HEK293 (cell line): Measurements from ENCODE around the gene PRR19.

Source experiments
- HOXC10 ChIP-seq: sonication (generic); formaldehyde crosslinking; IDR thresholded peaks from 2 replicates; pipeline ENCODE4 v1.8.1; 2023; ENCODE audit warnings: mild to moderate bottlenecking, missing genetic modification reagents
- KLF10 ChIP-seq: fragments of 450-650 bp; IDR thresholded peaks from 2 replicates; pipeline ENCODE4 v1.5.1; 2018; ENCODE audit warnings: missing biosample characterization, mild to moderate bottlenecking, missing genetic modification characterization
- ZBTB21 ChIP-seq: fragments of 450-650 bp; formaldehyde crosslinking; IDR thresholded peaks from 2 replicates; pipeline ENCODE4 v1.5.1; 2017; ENCODE audit warnings: missing biosample characterization, missing genetic modification characterization
- ZFP37 ChIP-seq: fragments of 450-650 bp; formaldehyde crosslinking; IDR thresholded peaks from 2 replicates; pipeline ENCODE4 v1.5.1; 2016; ENCODE audit warnings: missing biosample characterization, missing genetic modification characterization
- ZFP69B ChIP-seq: fragments of 450-650 bp; formaldehyde crosslinking; IDR thresholded peaks from 2 replicates; pipeline ENCODE4 v1.5.1; 2016; ENCODE audit warnings: missing biosample characterization, missing genetic modification characterization
- ZNF132 ChIP-seq: fragments of 450-650 bp; formaldehyde crosslinking; IDR thresholded peaks from 2 replicates; pipeline ENCODE4 v1.5.1; 2017; ENCODE audit warnings: missing biosample characterization, missing genetic modification characterization, borderline replicate concordance
- ZNF148 ChIP-seq: fragments of 450-650 bp; formaldehyde crosslinking; IDR thresholded peaks from 2 replicates; pipeline ENCODE4 v1.5.0; 2017; ENCODE audit warnings: missing biosample characterization, missing genetic modification characterization, borderline replicate concordance
- ZNF214 ChIP-seq: fragments of 450-650 bp; formaldehyde crosslinking; IDR thresholded peaks from 2 replicates; pipeline ENCODE4 v1.5.1; 2017; ENCODE audit warnings: missing biosample characterization, mild to moderate bottlenecking, missing genetic modification characterization, borderline replicate concordance
- ZNF23 ChIP-seq: fragments of 450-650 bp; formaldehyde crosslinking; IDR thresholded peaks from 2 replicates; pipeline ENCODE4 v1.5.1; 2016; ENCODE audit warnings: missing biosample characterization, missing genetic modification characterization, borderline replicate concordance
- ZNF239 ChIP-seq: fragments of 450-650 bp; formaldehyde crosslinking; IDR thresholded peaks from 2 replicates; pipeline ENCODE4 v1.5.1; 2016; ENCODE audit warnings: missing biosample characterization, missing genetic modification characterization
- ZNF280C ChIP-seq: fragments of 450-650 bp; formaldehyde crosslinking; IDR thresholded peaks from 2 replicates; pipeline ENCODE4 v1.5.1; 2016; ENCODE audit warnings: missing biosample characterization, missing genetic modification characterization
- ZNF350 ChIP-seq: fragments of 450-650 bp; formaldehyde crosslinking; IDR thresholded peaks from 2 replicates; pipeline ENCODE4 v1.5.0; 2017; ENCODE audit warnings: missing biosample characterization, mild to moderate bottlenecking, missing genetic modification characterization
- ZNF394 ChIP-seq: fragments of 450-650 bp; formaldehyde crosslinking; IDR thresholded peaks from 2 replicates; pipeline ENCODE4 v1.5.1; 2016; ENCODE audit warnings: missing biosample characterization, missing genetic modification characterization, mild to moderate bottlenecking, moderate library complexity, borderline replicate concordance
- ZNF558 ChIP-seq: fragments of 450-650 bp; formaldehyde crosslinking; IDR thresholded peaks from 2 replicates; pipeline ENCODE4 v1.5.1; 2016; ENCODE audit warnings: missing biosample characterization, missing genetic modification characterization
- ZNF600 ChIP-seq: fragments of 450-650 bp; formaldehyde crosslinking; IDR thresholded peaks from 2 replicates; pipeline ENCODE4 v1.5.1; 2016; ENCODE audit warnings: missing biosample characterization, missing genetic modification characterization
- ZNF621 ChIP-seq: fragments of 450-650 bp; formaldehyde crosslinking; IDR thresholded peaks from 2 replicates; pipeline ENCODE4 v1.5.1; 2017; ENCODE audit warnings: missing biosample characterization, missing genetic modification characterization
- ZNF629 ChIP-seq: fragments of 450-650 bp; formaldehyde crosslinking; IDR thresholded peaks from 2 replicates; pipeline ENCODE4 v1.5.1; 2017; ENCODE audit warnings: missing biosample characterization, missing genetic modification characterization
- ZNF645 ChIP-seq: fragments of 450-650 bp; formaldehyde crosslinking; IDR thresholded peaks from 2 replicates; pipeline ENCODE4; 2016; ENCODE audit warnings: missing biosample characterization, missing genetic modification characterization
- ZNF785 ChIP-seq: fragments of 450-650 bp; formaldehyde crosslinking; IDR thresholded peaks from 2 replicates; pipeline ENCODE4 v1.5.1; 2016; ENCODE audit warnings: missing biosample characterization, missing genetic modification characterization
- ZSCAN16 ChIP-seq: fragments of 450-650 bp; formaldehyde crosslinking; IDR thresholded peaks from 2 replicates; pipeline ENCODE4 v1.5.1; 2016; ENCODE audit warnings: missing biosample characterization, missing genetic modification characterization
- ZSCAN23 ChIP-seq: fragments of 450-650 bp; formaldehyde crosslinking; IDR thresholded peaks from 2 replicates; pipeline ENCODE4 v1.5.1; 2016; ENCODE audit warnings: missing biosample characterization, missing genetic modification characterization
- ZSCAN30 ChIP-seq: fragments of 450-650 bp; IDR thresholded peaks from 2 replicates; pipeline ENCODE4 v1.5.1; 2018; ENCODE audit warnings: missing biosample characterization, mild to moderate bottlenecking, missing genetic modification characterization, moderate library complexity
- TF ChIP-seq, protein P1 (sequence below): fragments of 450-650 bp; formaldehyde crosslinking; IDR thresholded peaks from 2 replicates; pipeline ENCODE4 v1.5.1; 2016; ENCODE audit warnings: missing biosample characterization, missing genetic modification characterization, borderline replicate concordance
- TF ChIP-seq, protein P2 (sequence below): fragments of 450-650 bp; formaldehyde crosslinking; IDR thresholded peaks from 2 replicates; pipeline ENCODE4 v1.5.1; 2016; ENCODE audit warnings: missing biosample characterization, missing genetic modification characterization

Gene PRR19

DNA sequence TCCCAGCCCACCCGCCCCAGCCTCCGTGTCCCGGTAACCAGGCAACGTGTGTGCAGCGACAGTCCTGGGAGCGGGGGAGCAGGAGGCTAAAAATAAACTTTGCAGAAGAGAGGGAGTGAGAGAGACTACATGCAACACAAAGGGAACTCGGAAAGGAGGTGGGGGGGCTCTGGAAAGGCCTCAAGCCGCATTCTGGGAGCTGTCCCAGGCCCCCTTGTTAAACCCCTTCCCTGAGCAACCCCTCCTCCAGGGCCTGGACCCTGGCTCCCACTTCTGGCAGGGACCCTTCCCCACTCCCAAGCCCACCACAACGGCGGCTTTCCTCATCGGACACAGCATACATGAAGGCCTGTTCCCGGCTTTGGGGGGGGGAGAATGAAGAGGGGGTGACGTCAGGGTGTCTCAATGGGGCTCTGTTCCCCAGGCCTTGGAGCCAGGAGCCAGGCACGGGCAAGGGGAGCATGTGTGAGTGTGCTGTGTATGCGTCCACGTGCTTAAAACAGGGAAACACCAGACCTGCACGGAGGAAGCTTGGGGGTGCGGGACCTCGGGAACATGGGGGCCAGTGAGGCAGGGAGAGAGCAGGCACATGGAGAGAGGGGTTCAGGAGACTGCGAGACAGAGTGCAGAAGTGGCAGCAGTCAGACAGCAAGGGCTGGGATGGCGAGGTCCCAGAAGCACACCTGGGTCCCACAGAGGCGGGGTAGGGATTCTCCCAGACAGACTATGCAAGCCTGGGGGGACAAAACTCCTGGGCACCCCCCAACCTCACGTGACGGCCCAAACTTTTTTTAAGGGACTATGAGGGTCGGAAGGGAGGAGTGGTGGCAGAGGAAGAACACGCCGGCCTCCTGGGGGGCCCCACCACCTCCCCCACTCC is 49.3 kb upstream of the PRR19 start (continued):
- TF ChIP-seq, protein P1, sequence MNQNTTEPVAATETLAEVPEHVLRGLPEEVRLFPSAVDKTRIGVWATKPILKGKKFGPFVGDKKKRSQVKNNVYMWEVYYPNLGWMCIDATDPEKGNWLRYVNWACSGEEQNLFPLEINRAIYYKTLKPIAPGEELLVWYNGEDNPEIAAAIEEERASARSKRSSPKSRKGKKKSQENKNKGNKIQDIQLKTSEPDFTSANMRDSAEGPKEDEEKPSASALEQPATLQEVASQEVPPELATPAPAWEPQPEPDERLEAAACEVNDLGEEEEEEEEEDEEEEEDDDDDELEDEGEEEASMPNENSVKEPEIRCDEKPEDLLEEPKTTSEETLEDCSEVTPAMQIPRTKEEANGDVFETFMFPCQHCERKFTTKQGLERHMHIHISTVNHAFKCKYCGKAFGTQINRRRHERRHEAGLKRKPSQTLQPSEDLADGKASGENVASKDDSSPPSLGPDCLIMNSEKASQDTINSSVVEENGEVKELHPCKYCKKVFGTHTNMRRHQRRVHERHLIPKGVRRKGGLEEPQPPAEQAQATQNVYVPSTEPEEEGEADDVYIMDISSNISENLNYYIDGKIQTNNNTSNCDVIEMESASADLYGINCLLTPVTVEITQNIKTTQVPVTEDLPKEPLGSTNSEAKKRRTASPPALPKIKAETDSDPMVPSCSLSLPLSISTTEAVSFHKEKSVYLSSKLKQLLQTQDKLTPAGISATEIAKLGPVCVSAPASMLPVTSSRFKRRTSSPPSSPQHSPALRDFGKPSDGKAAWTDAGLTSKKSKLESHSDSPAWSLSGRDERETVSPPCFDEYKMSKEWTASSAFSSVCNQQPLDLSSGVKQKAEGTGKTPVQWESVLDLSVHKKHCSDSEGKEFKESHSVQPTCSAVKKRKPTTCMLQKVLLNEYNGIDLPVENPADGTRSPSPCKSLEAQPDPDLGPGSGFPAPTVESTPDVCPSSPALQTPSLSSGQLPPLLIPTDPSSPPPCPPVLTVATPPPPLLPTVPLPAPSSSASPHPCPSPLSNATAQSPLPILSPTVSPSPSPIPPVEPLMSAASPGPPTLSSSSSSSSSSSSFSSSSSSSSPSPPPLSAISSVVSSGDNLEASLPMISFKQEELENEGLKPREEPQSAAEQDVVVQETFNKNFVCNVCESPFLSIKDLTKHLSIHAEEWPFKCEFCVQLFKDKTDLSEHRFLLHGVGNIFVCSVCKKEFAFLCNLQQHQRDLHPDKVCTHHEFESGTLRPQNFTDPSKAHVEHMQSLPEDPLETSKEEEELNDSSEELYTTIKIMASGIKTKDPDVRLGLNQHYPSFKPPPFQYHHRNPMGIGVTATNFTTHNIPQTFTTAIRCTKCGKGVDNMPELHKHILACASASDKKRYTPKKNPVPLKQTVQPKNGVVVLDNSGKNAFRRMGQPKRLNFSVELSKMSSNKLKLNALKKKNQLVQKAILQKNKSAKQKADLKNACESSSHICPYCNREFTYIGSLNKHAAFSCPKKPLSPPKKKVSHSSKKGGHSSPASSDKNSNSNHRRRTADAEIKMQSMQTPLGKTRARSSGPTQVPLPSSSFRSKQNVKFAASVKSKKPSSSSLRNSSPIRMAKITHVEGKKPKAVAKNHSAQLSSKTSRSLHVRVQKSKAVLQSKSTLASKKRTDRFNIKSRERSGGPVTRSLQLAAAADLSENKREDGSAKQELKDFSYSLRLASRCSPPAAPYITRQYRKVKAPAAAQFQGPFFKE (tag by site-specific recombination): no peak
- TF ChIP-seq ZNF214 (no peak), ZNF350 (tag by site-specific recombination) (no peak), ZNF23 (no peak), KLF10 (tag by site-specific recombination) (no peak), ZNF785 (tag by site-specific recombination) (no peak), ZFP37 (tag by site-specific recombination) (no peak), ZNF558 (tag by site-specific recombination) (no peak), ZNF629 (tag by site-specific recombination) (peak; percentile 79), ZNF394 (tag by site-specific recombination) (no peak), ZSCAN30 (tag by site-specific recombination) (0 out of 2 replicates have a peak, but pooled peaks have one; percentile 34), HOXC10 (CRISPR knock-in tag) (no peak), ZSCAN23 (tag by site-specific recombination) (no peak), ZNF239 (no peak; the same call in 1 of the 2 replicates), ZSCAN16 (tag by site-specific recombination) (no peak), ZNF148 (tag by site-specific recombination) (no peak), ZNF600 (tag by site-specific recombination) (no peak), ZFP69B (peak; percentile 92), ZNF132 (no peak), ZNF621 (no peak), ZNF280C (tag by site-specific recombination) (no peak), ZBTB21 (tag by site-specific recombination) (peak; percentile 85; the same call in 1 of the 2 replicates), ZNF645 (tag by site-specific recombination) (no peak)
- TF ChIP-seq, protein P2, sequence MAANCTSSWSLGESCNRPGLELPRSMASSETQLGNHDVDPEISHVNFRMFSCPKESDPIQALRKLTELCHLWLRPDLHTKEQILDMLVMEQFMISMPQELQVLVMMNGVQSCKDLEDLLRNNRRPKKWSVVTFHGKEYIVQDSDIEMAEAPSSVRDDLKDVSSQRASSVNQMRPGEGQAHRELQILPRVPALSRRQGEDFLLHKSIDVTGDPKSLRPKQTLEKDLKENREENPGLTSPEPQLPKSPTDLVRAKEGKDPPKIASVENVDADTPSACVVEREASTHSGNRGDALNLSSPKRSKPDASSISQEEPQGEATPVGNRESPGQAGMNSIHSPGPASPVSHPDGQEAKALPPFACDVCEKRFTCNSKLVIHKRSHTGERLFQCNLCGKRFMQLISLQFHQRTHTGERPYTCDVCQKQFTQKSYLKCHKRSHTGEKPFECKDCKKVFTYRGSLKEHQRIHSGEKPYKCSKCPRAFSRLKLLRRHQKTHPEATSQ: no peak
